ENCODE measurements around the gene RNU1-1.
"Not testable (repeated sequence)": the region's sequence is repeated elsewhere in the genome, so short reads cannot be mapped to it uniquely, and the experiment has no call there.

Gene RNU1-1

GRCh38 chr1:16491056-16491675 is 22.9 kb downstream of the RNU1-1 start:
- peak; percentile 9 for DNase-seq

DNA sequence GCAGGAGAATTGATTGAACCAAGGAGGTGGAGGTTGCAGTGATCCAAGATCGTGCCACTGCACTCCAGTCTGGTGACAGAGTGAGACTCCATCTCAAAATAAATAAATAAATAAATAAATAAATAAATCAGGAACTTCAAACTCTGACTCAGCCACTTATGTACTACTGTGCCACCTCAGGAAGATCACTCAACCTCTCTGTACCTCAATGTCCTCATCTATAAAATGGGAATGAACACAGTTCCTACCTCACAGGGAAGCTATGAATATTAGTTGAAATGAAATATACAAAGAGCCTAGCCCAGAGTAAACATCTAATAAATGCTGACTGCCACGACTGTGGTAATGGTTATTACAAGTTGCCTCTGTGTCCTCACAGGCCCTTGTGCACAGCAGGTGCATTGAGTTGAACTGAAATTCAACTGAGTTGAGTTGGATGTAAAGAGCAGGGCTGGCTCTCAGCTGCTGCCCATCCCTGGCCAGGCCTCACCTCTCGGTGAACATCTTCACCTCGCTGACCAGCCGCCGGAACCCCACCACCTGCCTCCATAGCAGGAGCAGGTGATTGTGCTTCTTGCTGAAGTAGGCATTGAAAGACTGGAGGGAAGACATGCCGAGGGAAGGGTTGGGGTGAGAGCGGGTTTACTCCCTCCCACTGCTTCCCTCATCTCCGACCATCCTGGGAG is 24.7 kb downstream of the RNU1-1 start:
- DNase-seq, result not testable (repeated sequence)

GRCh38 chr1:16487011-16487410 is 27.1 kb downstream of the RNU1-1 start:
- not testable (repeated sequence) for DNase-seq

- not testable (repeated sequence) for DNase-seq
These were observed 27.8 kb downstream of the RNU1-1 start for GRCh38 chr1:16486316-16486715.

DNA sequence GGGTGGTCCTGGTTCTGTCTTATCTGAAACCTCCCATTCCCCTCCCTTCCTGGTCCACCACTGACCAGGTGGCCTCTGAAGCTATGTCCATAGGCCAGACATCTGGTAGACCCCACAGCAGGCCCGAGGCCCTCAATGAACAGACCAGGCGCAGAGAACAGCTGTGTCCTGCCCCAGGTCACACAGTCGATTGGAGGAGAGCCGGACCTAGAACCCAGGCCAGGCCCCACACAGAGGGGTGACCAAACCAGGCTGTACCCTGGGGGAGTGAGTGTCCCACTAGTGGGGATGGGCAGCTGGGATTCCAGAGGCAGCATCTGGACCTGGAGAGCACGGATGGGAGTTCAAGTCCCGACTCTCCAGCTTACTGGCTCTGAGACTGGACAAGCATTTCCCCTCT is 29.2 kb downstream of the RNU1-1 start:
- no peak for DNase-seq

- DNase-seq, result no peak
These were observed 29.6 kb downstream of the RNU1-1 start for GRCh38 chr1:16484501-16484835.

GRCh38 chr1:16483639-16484500 is 30.2 kb downstream of the RNU1-1 start:
- DNase-seq, result not testable (repeated sequence)

GRCh38 chr1:16483146-16483545 is 30.9 kb downstream of the RNU1-1 start:
- not testable (repeated sequence) for DNase-seq

- DNase-seq, result no peak
These were observed 36.0 kb downstream of the RNU1-1 start for GRCh38 chr1:16478091-16478490.

DNA sequence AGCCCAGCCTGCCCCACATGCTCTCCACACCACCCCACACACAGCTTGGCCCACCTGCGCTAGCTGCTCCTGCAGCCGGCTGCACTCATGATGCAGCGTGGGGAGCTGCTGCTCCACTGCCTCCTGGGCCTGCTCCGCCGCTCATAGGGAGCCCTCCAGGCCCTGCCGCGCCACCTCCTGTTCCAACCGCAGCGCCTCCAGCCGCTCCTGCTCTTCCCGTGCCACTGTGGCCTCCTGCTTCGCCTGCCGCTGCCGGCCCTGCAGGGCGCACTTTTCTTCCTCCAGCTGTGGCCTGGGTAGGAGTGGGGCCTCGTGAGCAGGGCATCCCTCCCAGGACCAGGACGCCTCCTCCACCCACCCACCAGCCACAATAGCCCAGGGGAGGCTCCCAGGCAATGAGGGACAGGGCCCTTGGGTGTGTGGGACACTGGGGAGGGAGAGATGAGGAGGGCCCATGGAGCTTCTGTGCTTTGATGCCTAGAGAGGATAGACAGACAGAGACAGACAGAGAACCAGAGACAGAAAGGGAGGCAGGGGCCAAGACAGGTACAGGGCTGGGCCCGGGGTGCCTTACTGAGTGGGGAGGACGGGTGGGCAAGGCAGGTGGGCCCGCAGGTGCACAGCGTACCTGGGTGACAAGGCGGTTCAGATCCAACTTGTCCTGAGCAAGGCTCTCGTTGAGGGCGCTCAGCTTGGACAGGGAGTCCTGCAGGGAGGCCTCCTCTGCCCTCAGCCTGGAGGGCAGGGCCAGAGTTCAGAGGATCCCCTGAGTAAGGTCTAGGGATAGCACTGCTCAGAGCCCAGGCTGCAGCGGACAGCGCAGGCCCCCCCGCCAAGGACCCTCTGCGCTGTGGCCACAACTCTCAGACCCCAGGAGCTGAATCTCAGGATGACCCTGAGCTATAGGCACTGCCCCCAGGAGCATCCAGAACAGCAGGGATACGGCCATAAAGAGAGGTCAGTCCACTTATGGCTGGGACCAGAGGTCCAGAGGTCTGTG is 38.0 kb downstream of the RNU1-1 start:
- DNase-seq, result not testable (repeated sequence)

GRCh38 chr1:16474891-16475290 is 39.2 kb downstream of the RNU1-1 start:
- DNase-seq, result not testable (repeated sequence)

DNA sequence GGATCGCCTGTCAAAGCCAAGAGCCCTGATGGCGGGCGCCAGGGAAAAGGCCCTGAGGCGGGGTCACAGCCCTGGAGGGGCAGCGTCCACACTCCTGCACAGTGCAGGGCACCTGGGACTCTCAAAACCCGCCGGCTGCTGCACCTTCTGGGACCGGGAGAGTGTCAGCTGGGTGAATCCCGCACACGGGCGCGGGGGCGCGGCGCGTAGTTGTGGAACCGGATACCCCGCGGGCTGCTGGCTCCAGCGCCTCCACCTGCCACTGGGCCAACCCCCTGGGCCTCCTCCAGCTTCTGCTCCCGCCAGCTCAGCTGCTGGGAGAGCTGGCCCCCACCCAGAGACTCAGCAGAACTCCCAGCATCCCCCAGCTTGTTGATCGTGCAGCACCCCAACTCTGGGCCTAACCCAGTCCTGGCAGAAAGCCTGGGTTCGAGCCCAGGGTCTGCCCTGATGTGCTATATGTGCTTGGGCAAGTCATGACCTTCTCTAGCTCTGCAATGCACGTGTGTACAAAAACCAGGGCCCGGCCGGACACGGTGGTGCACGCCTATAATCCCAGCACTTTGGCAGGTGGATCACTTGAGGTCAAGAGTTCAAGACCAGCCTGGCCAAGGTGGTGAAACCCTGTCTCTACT is 39.8 kb downstream of the RNU1-1 start:
- no peak for DNase-seq

GRCh38 chr1:16468558-16468957 is 45.5 kb downstream of the RNU1-1 start:
- DNase-seq, result no peak

DNA sequence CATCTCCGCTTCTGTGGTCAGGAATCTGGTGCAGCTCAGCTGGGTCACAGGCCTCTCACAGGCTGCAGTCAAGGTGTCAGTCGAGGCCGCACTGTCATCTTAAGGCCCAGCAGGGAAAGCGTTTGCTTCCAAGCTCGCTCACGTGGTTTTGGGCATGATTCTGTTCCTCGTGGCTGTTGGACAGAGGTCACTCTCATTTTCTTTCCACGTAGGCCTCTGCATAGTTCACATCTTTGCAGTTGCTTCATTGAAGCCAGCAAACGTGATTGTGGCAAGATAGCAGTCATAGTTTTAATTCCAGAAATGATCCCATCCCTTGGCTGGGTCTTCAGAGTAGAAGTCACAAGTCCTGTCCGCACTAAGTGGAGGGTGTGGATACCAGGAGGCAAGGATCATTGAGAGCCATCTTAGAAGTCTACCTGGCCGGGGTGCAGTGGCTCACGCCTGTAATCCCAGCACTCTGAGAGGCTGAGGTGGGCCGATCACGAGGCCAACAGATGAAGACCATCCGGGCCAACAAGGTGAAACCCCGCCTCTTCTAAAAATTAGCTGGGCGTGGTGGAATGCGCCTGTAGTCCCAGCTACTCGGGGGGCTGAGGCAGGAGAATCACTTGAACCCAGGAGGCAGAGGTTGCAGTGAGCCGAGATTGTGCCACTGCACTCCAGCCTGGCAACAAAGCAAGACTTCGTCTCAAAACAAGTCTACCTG is 49.0 kb downstream of the RNU1-1 start:
- DNase-seq, result no peak

Data from eye (tissue), 1 donor.